Stimulated activated CD4-positive, alpha-beta T cell treated with anti-CD3 and anti-CD28 coated beads, Interleukin-15, amount 100 ng/mL, for 1 hour (primary cell): ENCODE measurements around the gene HMX3.
"Not testable (repeated sequence)": the region's sequence is repeated elsewhere in the genome, so short reads cannot be mapped to it uniquely, and the experiment has no call there.

ENCODE experiments used
- DNase-seq, 2 donors: peaks; one replicate each; pipeline ENCODE4 v3.0.0-alpha.2; 2020; ENCODE audit warnings: low read depth in 1 of 2, low spot score in 1 of 2

HMX3 gene

GRCh38 chr10:123171616-123172015, 35.8 kb downstream of the HMX3 start:
- not testable (repeated sequence) for DNase-seq

- no peak for DNase-seq
Measured at GRCh38 chr10:123175389-123176387, 39.9 kb downstream of the HMX3 start.

- DNase-seq: not testable (repeated sequence)
Measured at GRCh38 chr10:123178390-123178789, 42.6 kb downstream of the HMX3 start.

- DNase-seq: no peak
Measured at GRCh38 chr10:123180101-123181090, 44.6 kb downstream of the HMX3 start.

- no peak for DNase-seq
Measured at GRCh38 chr10:123183724-123184123, 48.0 kb downstream of the HMX3 start.

- no peak for DNase-seq
Measured at GRCh38 chr10:123187781-123188180, 52.0 kb downstream of the HMX3 start.
